GM19099 (cell line): ENCODE data around the gene ZDHHC24.
A peak's percentile ranks its signal among the peaks of the same experiment; 100 is the strongest.

ENCODE experiments used
- POLR2A ChIP-seq: IDR thresholded peaks from 3 replicates; pipeline ENCODE4 v1.6.1; 2011; ENCODE audit warnings: low read depth; ENCODE audit not compliant: insufficient read length; ENCODE audit errors: extremely low read depth

ZDHHC24 gene

GRCh38 chr11:66545701-66546367 lies at the start of gene ZDHHC24:
TSS of gene ZDHHC24 (minus strand) at chr11:66546048. CDS start at chr11:66546003, 45 bp downstream.
- peak; percentile 76 for TF ChIP-seq POLR2A

DNA sequence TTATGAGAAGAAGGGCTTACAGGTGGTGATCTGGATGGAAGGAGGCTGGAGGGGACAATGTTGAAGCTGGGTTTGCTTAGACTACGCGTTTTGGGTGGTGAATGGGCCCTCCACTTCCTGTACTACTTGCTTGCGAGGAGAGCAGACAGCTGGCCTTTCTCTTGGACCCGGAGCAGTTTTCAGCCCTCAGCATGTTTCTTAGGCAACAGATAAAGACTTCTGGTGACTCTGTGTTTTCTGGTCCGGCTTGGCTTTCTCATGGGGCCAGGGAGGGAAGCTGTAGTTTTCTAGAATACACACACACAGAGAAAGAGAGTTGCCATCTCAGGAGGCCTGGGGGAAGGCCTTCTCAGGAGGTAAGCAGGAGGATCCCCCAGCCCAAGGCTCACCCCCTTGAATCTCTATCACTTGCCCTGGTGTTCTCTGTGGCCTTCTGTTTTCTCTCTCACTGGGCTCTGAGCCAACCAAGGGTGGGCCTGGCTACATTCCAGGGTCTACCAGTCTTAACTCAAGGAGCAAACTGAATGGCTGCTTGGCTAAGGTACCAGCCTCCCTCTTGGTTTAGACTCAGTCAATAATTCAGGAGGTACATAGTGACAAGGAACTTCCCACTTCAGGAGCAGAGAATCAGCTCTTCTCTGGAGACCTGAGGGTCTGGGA lies 49.5 kb upstream of the ZDHHC24 start:
- TF ChIP-seq POLR2A = no peak

- TF ChIP-seq POLR2A = no peak
These were observed 47.8 kb upstream of the ZDHHC24 start for GRCh38 chr11:66593650-66594049.

GRCh38 chr11:66593303-66593635 lies 47.4 kb upstream of the ZDHHC24 start:
- no peak for TF ChIP-seq POLR2A

- peak; percentile 95 for TF ChIP-seq POLR2A
These were observed 46.8 kb upstream of the ZDHHC24 start, which contains the start of the genes CCDC87 and CCS for GRCh38 chr11:66592457-66593302. TSS of gene CCDC87 (minus strand) at chr11:66593063. CDS start at chr11:66593015, 48 bp downstream. TSS of gene CCS (plus strand) at chr11:66593185. CDS start at chr11:66593262, 77 bp downstream.

GRCh38 chr11:66591175-66591574 lies 45.3 kb upstream of the ZDHHC24 start:
- TF ChIP-seq POLR2A = no peak

- TF ChIP-seq POLR2A = no peak
These were observed 44.3 kb upstream of the ZDHHC24 start for GRCh38 chr11:66589996-66590675.

GRCh38 chr11:66586136-66586535 lies 40.3 kb upstream of the ZDHHC24 start:
- no peak for TF ChIP-seq POLR2A

DNA sequence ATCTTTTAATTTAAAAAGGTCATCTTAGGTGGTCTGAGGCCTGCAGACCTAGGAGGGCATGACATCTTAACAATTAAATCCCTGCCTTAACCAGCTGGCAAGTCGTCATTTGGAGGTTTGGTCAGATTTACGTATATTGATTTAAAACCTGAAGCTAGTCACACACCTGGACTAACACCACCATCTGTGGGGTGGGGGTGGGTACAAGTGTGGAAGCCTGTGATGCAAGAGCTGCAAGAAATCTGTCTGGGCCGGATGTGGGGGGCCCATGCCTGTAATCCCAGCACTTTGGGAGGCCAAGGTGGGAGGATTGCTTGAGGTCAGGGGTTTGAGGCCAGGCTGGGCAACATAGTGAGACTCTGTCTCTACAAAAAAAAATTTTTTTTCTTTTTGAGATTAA lies 35.4 kb upstream of the ZDHHC24 start:
- no peak for TF ChIP-seq POLR2A

GRCh38 chr11:66580803-66581202 lies 35.0 kb upstream of the ZDHHC24 start:
- no peak for TF ChIP-seq POLR2A

DNA sequence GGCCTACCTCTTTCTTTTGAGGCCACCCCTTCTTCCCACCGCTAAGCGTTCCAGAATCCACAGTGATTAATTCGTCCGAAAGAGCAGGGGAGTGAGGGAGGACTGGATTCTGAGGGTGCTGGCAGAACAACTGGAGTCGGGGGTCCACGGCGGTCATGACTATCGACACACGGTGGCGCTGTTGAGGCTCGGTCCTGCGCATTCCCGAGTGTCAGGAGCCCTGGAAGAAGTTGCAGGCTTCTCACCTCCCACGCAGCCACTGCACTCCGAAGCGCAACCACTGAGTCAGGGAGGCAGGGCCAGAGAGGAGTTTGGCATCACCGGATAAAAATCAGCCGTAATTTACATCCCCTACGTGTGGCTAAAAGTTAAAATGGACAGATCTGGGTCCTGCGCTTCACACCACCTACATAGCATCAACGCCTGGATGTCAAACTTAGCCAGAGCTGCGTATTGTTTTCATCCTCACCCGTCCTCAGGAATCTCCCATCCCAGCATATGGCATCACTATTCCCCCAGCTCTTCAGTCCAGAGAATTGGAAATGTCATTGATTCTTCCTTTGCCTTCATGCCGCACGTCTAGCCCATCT lies 33.3 kb upstream of the ZDHHC24 start:
- no peak for TF ChIP-seq POLR2A

- TF ChIP-seq POLR2A = no peak
These were observed 25.0 kb upstream of the ZDHHC24 start for GRCh38 chr11:66570850-66571180.

- no peak for TF ChIP-seq POLR2A
These were observed 24.4 kb upstream of the ZDHHC24 start for GRCh38 chr11:66570079-66570849.

GRCh38 chr11:66569076-66569475 lies 23.2 kb upstream of the ZDHHC24 start:
- no peak for TF ChIP-seq POLR2A
